HCT116 (cell line): ENCODE measurements around the gene CACNA1A. TPM values are rescaled to one million over a fixed set of nuclear protein-coding genes. Genes with fewer than 3 reads are reported as not detected.

ENCODE experiments used
- ATAC-seq: fragments of 200-7000 bp; cut with Tn5 transposase; 2 replicates; pipeline ENCODE4 v1.9.1; 2020; ENCODE audit warnings: mild to moderate bottlenecking, moderate library complexity
- BruUV-seq: library from RNA; stranded (reverse); fragments of 400-500 nt; replicated peaks from 2 replicates; lab custom pipeline; 2021; lab: Mats Ljungman, UMichigan
- CTCF ChIA-PET: fragments of 300-600 bp; sonication (Branson Sonifier 250); formaldehyde crosslinking; loops from one replicate; lab custom pipeline; 2021; ENCODE audit warnings: antibody characterized with exemption; lab: Charles Lee
- POLR2A ChIA-PET: fragments of 300-600, 350-600 bp; sonication (Branson Sonifier 250); formaldehyde crosslinking; loops from one replicate; lab custom pipeline; 2021; ENCODE audit warnings: antibody characterized with exemption; lab: Charles Lee
- RAD21 ChIA-PET, 2 experiments: fragments of 300-600 bp; sonication (Branson Sonifier 250); formaldehyde crosslinking; loops; one replicate each; lab custom pipeline; 2023; ENCODE audit warnings: low total read pairs in 2 of 2; ENCODE audit not compliant: uncharacterized antibody in 2 of 2, unreplicated experiment in 2 of 2, low non-redundant PET in 1 of 2; lab: Charles Lee
- DNase-seq: peaks from one replicate; pipeline ENCODE4 v3.0.0-alpha.2; 2010; ENCODE audit warnings: low read depth, low spot score
- H2AFZ ChIP-seq: fragments of 200-600 bp; shearing (Covaris generic), sonication (generic); 2 replicates; pipeline ENCODE4 v1.6.1; 2017; ENCODE audit warnings: low read depth, mixed run types, mixed read lengths, antibody characterized with exemption, low read length; ENCODE audit not compliant: poor library complexity, severe bottlenecking
- H3K27ac ChIP-seq: 2 replicates; pipeline ENCODE4 v1.5.1; 2012; ENCODE audit warnings: low read depth, low read length
- H3K27me3 ChIP-seq: fragments of 200-600 bp; sonication (generic); 2 replicates; pipeline ENCODE4 v1.6.1; 2016; ENCODE audit warnings: mixed run types, low read length, mixed read lengths; ENCODE audit not compliant: insufficient read depth
- H3K36me3 ChIP-seq, 2 experiments: fragments of 200-500 bp in 1 of 2; fragments of 200-600 bp in 1 of 2; sonication (Bioruptor generic) in 1 of 2; sonication (generic) in 1 of 2; 2 replicates each; pipeline versions ENCODE4 v1.5.1 to v1.6.1; 2014 to 2016; ENCODE audit warnings: low read length in 2 of 2, inconsistent platforms in 1 of 2, mixed read lengths in 1 of 2, mixed run types in 1 of 2; ENCODE audit not compliant: insufficient read depth in 2 of 2, control insufficient read depth in 1 of 2
- H3K4me1 ChIP-seq, 2 experiments: fragments of 200-600 bp in 1 of 2; sonication (generic) in 1 of 2; 2 replicates each; pipeline versions ENCODE4 v1.5.1 to v1.6.1; 2012 to 2017; ENCODE audit warnings: low read length in 2 of 2, inconsistent platforms in 1 of 2, mild to moderate bottlenecking in 1 of 2, mixed read lengths in 1 of 2, mixed run types in 1 of 2, moderate library complexity in 1 of 2; ENCODE audit not compliant: insufficient read depth in 2 of 2, control insufficient read depth in 1 of 2
- H3K4me2 ChIP-seq: fragments of 200-600 bp; sonication (generic); 2 replicates; pipeline ENCODE4 v1.6.1; 2017; ENCODE audit warnings: mixed run types, low read length, mixed read lengths
- H3K4me3 ChIP-seq, 2 experiments: fragments of 200-600 bp in 1 of 2; sonication (generic) in 1 of 2; replicated peaks in 1 of 2; 2 replicates each; pipeline ENCODE4 v1.5.1; 2011 to 2016; ENCODE audit warnings: low read length in 2 of 2, control low read depth in 1 of 2, low read depth in 1 of 2, mild to moderate bottlenecking in 1 of 2, mixed read lengths in 1 of 2, mixed run types in 1 of 2
- H3K79me2 ChIP-seq: fragments of 200-600 bp; sonication (generic); 2 replicates; pipeline ENCODE4 v1.6.1; 2017; ENCODE audit warnings: mild to moderate bottlenecking, mixed run types, low read length, moderate library complexity, mixed read lengths; ENCODE audit not compliant: insufficient read depth
- H3K9ac ChIP-seq: fragments of 200-600 bp; sonication (generic); 2 replicates; pipeline ENCODE4 v1.6.1; 2016; ENCODE audit warnings: low read length, mixed read lengths
- H3K9me2 ChIP-seq: fragments of 200-600 bp; sonication (generic), shearing (Covaris generic); 2 replicates; pipeline ENCODE4 v1.6.1; 2017; ENCODE audit warnings: mixed run types, mild to moderate bottlenecking, moderate library complexity; ENCODE audit not compliant: insufficient read depth
- H3K9me3 ChIP-seq, 2 experiments: fragments of 200-500 bp in 1 of 2; fragments of 200-600 bp in 1 of 2; sonication (Bioruptor generic) in 1 of 2; sonication (generic) in 1 of 2; 2 replicates each; pipeline ENCODE4 v1.6.1; 2014 to 2017; ENCODE audit warnings: low read length in 2 of 2, mixed read lengths in 2 of 2, inconsistent platforms in 1 of 2, low read depth in 1 of 2, mild to moderate bottlenecking in 1 of 2, mixed run types in 1 of 2, moderate library complexity in 1 of 2; ENCODE audit not compliant: control insufficient read depth in 1 of 2, insufficient read depth in 1 of 2
- H4K20me1 ChIP-seq: fragments of 200-600 bp; sonication (generic), shearing (Covaris generic); 2 replicates; pipeline ENCODE4 v1.6.1; 2017; ENCODE audit warnings: mixed run types, mild to moderate bottlenecking, moderate library complexity; ENCODE audit not compliant: insufficient read depth
- CBX3 ChIP-seq: IDR thresholded peaks from 2 replicates; pipeline ENCODE4 v1.6.1; 2012; ENCODE audit warnings: low read depth
- EGR1 ChIP-seq: IDR thresholded peaks from 2 replicates; pipeline ENCODE4 v1.6.1; 2012; ENCODE audit warnings: low read depth
- EZH2 ChIP-seq: fragments of 200-600 bp; sonication (generic); IDR thresholded peaks from 2 replicates; pipeline ENCODE4 v1.6.1; 2017; ENCODE audit warnings: antibody characterized with exemption, mixed run types
- EZH2phosphoT487 ChIP-seq: fragments of 200-600 bp; IDR thresholded peaks from 2 replicates; pipeline ENCODE4 v1.6.1; 2018; ENCODE audit warnings: antibody characterized with exemption, borderline replicate concordance
- JUND ChIP-seq: IDR thresholded peaks from 2 replicates; pipeline ENCODE4 v1.6.1; 2012
- POLR2A ChIP-seq: IDR thresholded peaks from 2 replicates; pipeline ENCODE4 v1.7.0; 2011; ENCODE audit warnings: borderline replicate concordance; ENCODE audit not compliant: insufficient read depth, insufficient read length; ENCODE audit errors: extremely low read depth
- SIN3A ChIP-seq: IDR thresholded peaks from 2 replicates; pipeline ENCODE4 v1.6.1; 2012; ENCODE audit warnings: low read depth
- TCF7L2 ChIP-seq: IDR thresholded peaks from 2 replicates; pipeline ENCODE4 v1.7.0; 2011; ENCODE audit warnings: borderline replicate concordance, inconsistent platforms; ENCODE audit not compliant: insufficient read depth, insufficient read length; ENCODE audit errors: extremely low read depth
- YY1 ChIP-seq: IDR thresholded peaks from 2 replicates; pipeline ENCODE4 v1.6.1; 2011; ENCODE audit warnings: low read length, low read depth, moderate library complexity, mild to moderate bottlenecking; ENCODE audit not compliant: insufficient replicate concordance; ENCODE audit errors: extremely low read depth
- ZNF274 ChIP-seq: fragments of 200-500 bp; sonication (Bioruptor generic); IDR thresholded peaks from 2 replicates; pipeline ENCODE4 v1.6.1; 2014; ENCODE audit warnings: mild to moderate bottlenecking, low read depth, low read length, inconsistent platforms
- intact Hi-C: fragments of 100-400 bp; cut with micrococcal nuclease; formaldehyde crosslinking; loops from 2 replicates; pipeline ENCODE4 v1.10.0; 2022
- total RNA-seq: library from RNA; stranded (reverse); gene quantifications from one replicate; pipeline ENCODE4 v1.2.1, GENCODE V29; 2021; ENCODE audit not compliant: unreplicated experiment
- TF ChIP-seq, protein P1 (sequence below): IDR thresholded peaks from 2 replicates; pipeline ENCODE4 v1.6.1; 2012
- TF ChIP-seq, protein P2 (sequence below): IDR thresholded peaks from 2 replicates; pipeline ENCODE4 v1.6.1; 2011; ENCODE audit warnings: mild to moderate bottlenecking, low read length, moderate library complexity; ENCODE audit not compliant: insufficient replicate concordance; ENCODE audit errors: extremely low read depth

The CACNA1A gene
- total RNA-seq, 1 experiment from 2014 or later, result 7.5 TPM

DNA sequence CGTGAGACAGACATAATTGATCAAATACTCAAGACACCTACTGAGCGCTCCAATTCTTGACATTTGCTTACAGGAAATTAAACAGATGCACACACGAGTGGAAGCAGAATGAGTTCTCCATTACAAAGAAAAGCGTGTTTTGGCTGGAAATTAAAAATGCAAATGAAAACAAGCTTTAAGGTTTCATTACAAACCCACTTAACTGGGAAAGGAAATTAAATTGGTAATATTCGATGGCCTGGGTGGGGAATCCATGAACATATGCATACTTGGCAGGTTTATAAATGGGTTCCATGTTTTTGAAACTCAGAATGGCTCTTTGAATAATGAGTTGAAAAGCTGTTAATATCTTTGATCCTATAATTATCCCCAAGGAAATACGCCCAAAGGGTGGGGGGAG lies 178.0 kb downstream of the CACNA1A start:
- H3K4me1 ChIP-seq, result 0 out of 4 replicates have a peak, but pooled peaks cover 0 to 4% of the 10 kb centered on the region in 2 experiments
- peaks cover 15% of the 10 kb centered on the region; the same call in 1 of the 2 replicates for H3K27me3 ChIP-seq
- no peaks in the 10 kb centered on the region for H3K36me3 ChIP-seq
- no peak overlapping the region for H3K4me3 ChIP-seq
- intact Hi-C loops, result no loop called here
- H3K9me2 ChIP-seq, result no peaks in the 10 kb centered on the region
- BruUV-seq, result no TSS peak
- no peaks in the 10 kb centered on the region for H4K20me1 ChIP-seq
- CTCF ChIA-PET, result no interaction called here
- H3K9me3 ChIP-seq, result no peaks in the 10 kb centered on the region
- POLR2A ChIA-PET, result interaction anchor here (0.6 kb wide), 1 partner anchor 434 kb away, joined by 3 read pairs; no protein-coding TSS in a partner anchor
- no peak overlapping the region for H3K4me2 ChIP-seq
- no peak overlapping the region for H3K9ac ChIP-seq
- H2AFZ ChIP-seq, result no peak overlapping the region
- no peaks in the 10 kb centered on the region for H3K79me2 ChIP-seq
- no peak for TF ChIP-seq EZH2phosphoT487
- no peak for TF ChIP-seq JUND
- no peak for TF ChIP-seq EZH2
- TF ChIP-seq, protein P1, sequence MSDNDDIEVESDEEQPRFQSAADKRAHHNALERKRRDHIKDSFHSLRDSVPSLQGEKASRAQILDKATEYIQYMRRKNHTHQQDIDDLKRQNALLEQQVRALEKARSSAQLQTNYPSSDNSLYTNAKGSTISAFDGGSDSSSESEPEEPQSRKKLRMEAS, result no peak
- no peak for TF ChIP-seq EGR1
- no peak for TF ChIP-seq ZNF274
- TF ChIP-seq, protein P2, sequence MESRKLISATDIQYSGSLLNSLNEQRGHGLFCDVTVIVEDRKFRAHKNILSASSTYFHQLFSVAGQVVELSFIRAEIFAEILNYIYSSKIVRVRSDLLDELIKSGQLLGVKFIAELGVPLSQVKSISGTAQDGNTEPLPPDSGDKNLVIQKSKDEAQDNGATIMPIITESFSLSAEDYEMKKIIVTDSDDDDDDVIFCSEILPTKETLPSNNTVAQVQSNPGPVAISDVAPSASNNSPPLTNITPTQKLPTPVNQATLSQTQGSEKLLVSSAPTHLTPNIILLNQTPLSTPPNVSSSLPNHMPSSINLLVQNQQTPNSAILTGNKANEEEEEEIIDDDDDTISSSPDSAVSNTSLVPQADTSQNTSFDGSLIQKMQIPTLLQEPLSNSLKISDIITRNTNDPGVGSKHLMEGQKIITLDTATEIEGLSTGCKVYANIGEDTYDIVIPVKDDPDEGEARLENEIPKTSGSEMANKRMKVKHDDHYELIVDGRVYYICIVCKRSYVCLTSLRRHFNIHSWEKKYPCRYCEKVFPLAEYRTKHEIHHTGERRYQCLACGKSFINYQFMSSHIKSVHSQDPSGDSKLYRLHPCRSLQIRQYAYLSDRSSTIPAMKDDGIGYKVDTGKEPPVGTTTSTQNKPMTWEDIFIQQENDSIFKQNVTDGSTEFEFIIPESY, result no peak
- no peak for TF ChIP-seq TCF7L2
- no peak for TF ChIP-seq CBX3
- TF ChIP-seq SIN3A, result no peak
- no peak for TF ChIP-seq POLR2A
- TF ChIP-seq YY1, result no peak
- no peak overlapping the region for H3K27ac ChIP-seq
- no peak for ATAC-seq
- RAD21 ChIA-PET, result no interaction called here
- no peak for DNase-seq
